GM12872 (cell line): Measurements from ENCODE around the gene HMG20A.

Experiments
- TF ChIP-seq, protein P1 (sequence below): IDR thresholded peaks from 3 replicates; pipeline ENCODE4 v1.5.1; 2011; ENCODE audit warnings: low read depth, mild to moderate bottlenecking, low read length, moderate library complexity; ENCODE audit not compliant: insufficient read depth

Gene HMG20A

DNA sequence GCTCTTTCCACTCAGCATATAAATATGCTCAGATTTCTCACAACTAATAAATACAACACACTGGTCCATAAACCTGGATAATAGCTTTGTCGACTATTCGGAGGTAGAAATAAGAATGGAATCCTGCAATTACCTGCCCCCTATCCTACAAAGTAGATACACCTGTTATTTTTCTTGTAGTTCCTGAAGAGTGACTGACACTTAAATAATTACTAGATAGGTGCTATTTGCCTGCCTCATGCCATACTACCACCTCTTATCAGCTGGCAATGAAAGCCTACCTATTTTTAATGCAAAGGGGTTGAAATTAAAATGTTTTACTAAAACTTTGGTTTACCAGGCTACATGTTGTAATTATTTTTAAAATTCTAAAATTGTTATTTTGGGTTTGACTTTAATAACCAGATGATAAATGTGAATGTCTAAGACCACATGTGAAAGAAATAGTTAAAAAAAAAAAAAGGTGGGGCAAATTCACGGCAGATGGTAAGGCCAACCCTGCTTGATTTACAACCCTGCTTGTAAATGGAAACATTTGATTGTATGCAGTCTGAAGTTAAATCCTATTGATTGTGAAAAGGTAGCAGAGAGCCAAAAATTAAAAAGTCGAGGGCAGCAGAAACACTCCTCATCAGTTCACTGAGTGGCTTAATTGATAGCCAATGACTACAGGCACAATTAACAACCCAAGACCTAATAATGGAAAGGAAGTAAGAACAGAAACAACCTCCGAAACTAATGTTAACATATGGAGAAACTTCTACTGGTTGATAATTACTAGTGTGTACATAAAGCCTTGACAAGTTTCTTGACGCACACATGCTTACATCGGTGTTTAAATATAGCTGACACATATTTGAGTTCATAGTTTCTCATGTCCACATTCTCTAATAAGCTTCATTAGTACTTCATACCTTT lies 9.7 kb upstream of the HMG20A start:
- TF ChIP-seq, protein P1, sequence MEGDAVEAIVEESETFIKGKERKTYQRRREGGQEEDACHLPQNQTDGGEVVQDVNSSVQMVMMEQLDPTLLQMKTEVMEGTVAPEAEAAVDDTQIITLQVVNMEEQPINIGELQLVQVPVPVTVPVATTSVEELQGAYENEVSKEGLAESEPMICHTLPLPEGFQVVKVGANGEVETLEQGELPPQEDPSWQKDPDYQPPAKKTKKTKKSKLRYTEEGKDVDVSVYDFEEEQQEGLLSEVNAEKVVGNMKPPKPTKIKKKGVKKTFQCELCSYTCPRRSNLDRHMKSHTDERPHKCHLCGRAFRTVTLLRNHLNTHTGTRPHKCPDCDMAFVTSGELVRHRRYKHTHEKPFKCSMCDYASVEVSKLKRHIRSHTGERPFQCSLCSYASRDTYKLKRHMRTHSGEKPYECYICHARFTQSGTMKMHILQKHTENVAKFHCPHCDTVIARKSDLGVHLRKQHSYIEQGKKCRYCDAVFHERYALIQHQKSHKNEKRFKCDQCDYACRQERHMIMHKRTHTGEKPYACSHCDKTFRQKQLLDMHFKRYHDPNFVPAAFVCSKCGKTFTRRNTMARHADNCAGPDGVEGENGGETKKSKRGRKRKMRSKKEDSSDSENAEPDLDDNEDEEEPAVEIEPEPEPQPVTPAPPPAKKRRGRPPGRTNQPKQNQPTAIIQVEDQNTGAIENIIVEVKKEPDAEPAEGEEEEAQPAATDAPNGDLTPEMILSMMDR, result no peak

DNA sequence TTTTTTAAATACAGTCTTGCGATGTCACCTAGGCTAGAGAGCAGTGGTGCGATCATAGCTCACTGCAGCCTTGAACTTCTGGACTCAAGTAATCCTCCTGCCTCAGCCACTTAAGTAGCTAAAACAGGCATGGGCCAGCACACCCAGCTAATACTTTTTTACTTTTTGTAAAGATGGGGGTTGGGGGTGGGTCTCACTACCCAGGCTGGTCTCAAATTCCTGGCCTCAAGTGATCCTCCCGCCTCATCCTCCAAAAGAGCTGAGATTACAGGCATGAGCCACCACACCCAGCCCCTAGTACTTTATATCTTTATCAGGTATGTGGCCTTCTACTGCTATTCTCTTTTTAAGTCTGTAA lies 9.1 kb upstream of the HMG20A start:
- TF ChIP-seq, protein P1, result no peak

DNA sequence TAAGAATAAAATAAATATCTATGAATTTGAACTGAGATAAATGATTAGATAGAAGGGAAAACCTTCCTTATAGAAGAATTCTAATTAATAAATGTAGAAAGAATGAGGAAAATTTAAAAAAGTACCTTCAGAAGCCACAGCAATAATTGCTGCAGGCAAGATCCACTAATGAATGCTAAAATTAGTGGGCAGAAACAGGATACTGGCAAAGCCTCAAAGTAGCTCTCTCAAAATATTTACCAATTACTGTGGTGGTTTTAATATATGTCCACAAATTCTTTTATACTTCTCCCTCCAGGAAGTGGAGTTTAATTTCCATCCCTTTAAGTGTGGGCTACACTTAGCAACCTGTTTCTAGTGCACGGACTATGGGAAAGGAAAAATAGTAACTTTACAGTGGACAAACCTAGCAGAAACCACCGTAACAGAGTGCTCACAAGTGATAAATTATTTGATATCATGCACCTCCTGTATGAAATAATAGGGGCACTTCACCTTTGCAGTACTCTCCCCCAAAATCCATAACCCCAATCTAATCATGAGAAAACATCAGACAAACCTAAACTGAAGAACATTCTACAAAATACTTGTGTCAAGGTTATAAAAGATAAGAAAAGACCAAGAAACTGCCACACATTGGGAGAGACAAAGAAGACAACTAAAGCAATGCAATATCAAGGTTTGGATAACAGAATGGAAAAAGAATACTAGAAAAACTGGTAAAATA lies 7.6 kb upstream of the HMG20A start:
- TF ChIP-seq, protein P1, result no peak

DNA sequence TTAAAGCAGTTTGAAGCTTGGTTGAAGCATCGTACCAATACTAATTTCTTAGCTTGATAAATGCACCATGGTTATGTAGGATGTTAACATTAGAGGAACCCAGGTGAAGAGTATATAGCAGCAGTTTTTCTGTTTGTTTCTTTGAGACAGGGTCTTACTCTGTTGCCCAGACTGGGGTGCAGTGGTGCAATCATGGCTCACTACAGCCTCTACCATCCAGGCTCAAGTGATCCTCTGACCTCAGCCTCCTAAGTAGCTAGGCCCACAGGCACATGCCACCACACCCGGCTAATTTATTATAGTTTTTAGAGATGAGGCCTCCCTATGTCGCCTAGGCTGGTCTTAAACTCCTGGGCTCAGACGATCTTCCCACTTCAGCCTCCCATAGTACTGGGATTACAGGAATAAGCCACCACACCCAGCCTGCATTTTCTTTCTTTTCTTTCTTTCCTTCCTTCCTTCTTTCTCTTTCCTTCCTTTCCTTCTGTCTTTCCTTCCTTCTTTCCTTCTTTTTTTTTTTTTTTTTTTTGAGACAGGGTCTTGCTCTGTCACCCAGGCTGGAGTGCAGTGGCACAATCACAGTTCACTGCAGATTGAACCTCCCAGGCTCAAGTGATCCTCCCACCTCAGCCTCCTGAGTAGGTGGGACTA lies 6.9 kb upstream of the HMG20A start:
- TF ChIP-seq, protein P1, result no peak

DNA sequence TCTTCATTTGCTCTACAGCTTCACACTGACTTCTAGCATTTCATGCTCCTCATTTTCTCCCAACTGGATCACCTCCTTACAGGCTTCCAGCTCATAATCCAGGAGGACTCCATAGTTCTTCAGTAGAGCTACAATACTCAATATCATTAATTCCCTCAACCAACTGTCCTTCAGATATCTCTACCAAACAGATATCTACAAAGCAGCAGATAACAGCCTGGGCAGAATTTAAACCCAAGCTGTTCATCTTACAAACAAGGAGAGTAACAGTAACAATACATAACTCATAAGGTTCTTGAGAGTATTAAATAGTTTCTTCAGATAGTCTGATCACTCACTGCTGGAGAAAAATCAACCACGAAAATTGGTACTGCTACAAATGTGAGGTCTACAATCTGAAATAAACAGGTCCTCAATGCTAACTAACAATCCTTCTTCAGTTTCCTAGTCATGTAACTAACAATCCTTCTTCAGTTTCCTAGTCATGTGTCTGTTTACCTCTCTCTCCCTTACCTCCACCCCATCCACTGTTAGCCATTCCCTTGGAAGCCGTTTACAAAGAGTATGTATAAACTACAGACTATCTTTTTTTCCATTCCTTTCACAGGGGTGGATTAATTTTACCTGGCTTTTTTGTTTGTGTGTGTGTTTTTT lies 5.8 kb upstream of the HMG20A start:
- TF ChIP-seq, protein P1, result no peak

DNA sequence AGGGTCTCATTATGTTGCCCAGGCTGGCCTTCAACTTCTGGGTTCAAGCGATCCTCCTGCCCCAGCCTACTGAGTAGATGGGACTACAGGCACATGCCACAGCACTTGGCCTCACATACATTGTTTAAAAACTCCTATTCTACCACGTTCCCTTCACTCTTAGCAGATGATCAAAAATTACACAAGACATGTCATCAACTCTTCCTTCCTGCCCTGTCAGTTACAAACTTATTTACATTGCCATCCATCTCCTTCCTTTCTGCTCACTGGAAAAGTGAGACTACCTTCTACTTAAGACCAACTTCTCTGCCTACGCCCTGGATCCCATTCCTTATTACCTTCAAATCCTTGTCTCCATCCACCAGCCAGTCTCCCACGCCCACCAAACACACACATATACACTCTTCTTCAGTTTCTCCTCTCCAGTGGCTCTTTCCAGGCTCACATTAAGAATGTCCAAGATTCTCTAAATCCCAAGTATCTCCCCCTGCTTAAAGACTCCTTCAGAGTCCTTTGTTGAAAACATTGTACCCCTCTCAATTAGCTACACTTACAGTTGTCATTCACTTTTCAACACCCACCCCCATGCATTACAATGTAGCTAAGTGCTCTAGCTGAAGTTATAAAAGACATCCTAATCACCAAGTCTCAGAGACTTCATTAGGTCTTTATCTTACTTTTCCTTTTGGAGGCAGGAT lies 5.1 kb upstream of the HMG20A start:
- TF ChIP-seq, protein P1, result no peak
